ENCODE results near the gene COL19A1.

Gene COL19A1

DNA sequence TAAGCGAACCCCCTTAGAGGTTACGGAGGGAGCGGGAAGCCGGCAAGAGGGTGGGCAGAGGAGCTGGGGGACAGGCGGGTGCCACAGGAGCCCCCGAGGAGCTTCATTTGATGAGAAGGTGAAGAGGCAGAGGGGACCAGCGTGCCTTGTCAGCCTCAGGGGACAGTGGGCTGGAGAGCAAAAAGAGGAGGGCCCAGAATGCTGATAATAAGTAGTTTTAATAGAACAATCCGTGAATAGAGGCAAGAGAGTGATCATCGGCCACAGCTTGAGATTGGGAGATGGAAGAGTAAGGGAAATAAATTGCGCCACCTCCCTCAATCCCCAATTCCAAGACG, 1.3 kb downstream of the COL19A1 start:
- no peak overlapping the region for H3K27ac ChIP-seq (ENCODE audit: low read length)
- H3K4me1 ChIP-seq (ENCODE audit: low read length) = peaks cover 6% of the 10 kb centered on the region
- peak overlapping the region; percentile 99 for H2AFZ ChIP-seq (ENCODE audit: low read length)
- no peaks in the 10 kb centered on the region for H3K27me3 ChIP-seq (replicated peaks; ENCODE audit: insufficient read depth, low read length)
- H3K4me3 ChIP-seq (ENCODE audit: low read length) = peak overlapping the region; percentile 66
- peak overlapping the region; percentile 40; the same call in 1 of the 2 replicates for H3K9ac ChIP-seq (ENCODE audit: low read length)
- H4K20me1 ChIP-seq (ENCODE audit: insufficient read depth, low read length) = no peaks in the 10 kb centered on the region
- H3F3A ChIP-seq (ENCODE audit: insufficient read depth, low read length) = no peaks in the 10 kb centered on the region; the same call in 1 of the 2 replicates
- no peaks in the 10 kb centered on the region for H3K9me2 ChIP-seq (replicated peaks; ENCODE audit: insufficient read depth, low read length)
- TF ChIP-seq EZH2phosphoT487 (IDR thresholded peaks at IDR 0.05; ENCODE audit: low read length) (no peak), EZH2 (optimal IDR thresholded peaks at IDR 0.05; ENCODE audit: low read depth, low read length) (no peak)
- TF ChIP-seq, protein P1, sequence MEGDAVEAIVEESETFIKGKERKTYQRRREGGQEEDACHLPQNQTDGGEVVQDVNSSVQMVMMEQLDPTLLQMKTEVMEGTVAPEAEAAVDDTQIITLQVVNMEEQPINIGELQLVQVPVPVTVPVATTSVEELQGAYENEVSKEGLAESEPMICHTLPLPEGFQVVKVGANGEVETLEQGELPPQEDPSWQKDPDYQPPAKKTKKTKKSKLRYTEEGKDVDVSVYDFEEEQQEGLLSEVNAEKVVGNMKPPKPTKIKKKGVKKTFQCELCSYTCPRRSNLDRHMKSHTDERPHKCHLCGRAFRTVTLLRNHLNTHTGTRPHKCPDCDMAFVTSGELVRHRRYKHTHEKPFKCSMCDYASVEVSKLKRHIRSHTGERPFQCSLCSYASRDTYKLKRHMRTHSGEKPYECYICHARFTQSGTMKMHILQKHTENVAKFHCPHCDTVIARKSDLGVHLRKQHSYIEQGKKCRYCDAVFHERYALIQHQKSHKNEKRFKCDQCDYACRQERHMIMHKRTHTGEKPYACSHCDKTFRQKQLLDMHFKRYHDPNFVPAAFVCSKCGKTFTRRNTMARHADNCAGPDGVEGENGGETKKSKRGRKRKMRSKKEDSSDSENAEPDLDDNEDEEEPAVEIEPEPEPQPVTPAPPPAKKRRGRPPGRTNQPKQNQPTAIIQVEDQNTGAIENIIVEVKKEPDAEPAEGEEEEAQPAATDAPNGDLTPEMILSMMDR (IDR thresholded peaks at IDR 0.05; ENCODE audit: low read length) = no peak
- H3K36me3 ChIP-seq (replicated peaks; ENCODE audit: insufficient read depth, low read length) = no peaks in the 10 kb centered on the region
- H3K4me2 ChIP-seq (ENCODE audit: low read depth, low read length) = peak overlapping the region; percentile 75
- no peak for DNase-seq
- no peaks in the 10 kb centered on the region for H3K9me3 ChIP-seq (replicated peaks; ENCODE audit: insufficient read depth, low read length)
- no peaks in the 10 kb centered on the region for H3K79me2 ChIP-seq (ENCODE audit: low read length)

DNA sequence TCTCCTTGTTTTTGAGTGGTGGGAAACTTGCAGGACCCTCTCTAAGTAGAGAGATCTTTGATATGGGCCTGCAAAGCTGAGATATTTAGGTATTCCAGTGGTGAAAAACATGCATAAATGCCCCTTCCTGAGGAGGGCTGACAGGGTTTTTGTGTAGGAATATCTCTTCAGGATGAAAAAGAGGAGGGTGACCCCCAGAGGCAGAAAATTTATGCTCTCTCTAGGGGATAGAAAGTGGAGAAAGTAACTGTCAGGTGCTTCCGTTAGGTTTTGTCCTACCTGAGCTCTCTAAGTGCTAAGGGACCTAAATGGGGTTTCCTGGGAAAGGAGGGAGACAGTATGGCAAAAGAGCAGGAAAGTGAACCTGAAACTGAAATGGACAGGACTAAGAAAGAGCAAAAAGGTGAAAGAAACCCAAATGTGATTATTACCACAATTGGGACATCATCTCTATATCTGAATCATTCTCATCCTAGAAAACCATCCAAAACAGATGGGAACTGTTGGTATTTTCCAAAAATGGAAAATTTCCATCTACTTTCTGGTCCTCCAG, 2.0 kb downstream of the COL19A1 start:
- no peak for DNase-seq
- H3K9ac ChIP-seq (ENCODE audit: low read length) = no peak overlapping the region
- H3K36me3 ChIP-seq (replicated peaks; ENCODE audit: insufficient read depth, low read length) = no peaks in the 10 kb centered on the region
- H3K9me3 ChIP-seq (replicated peaks; ENCODE audit: insufficient read depth, low read length) = no peaks in the 10 kb centered on the region
- H4K20me1 ChIP-seq (ENCODE audit: insufficient read depth, low read length) = no peaks in the 10 kb centered on the region
- no peaks in the 10 kb centered on the region for H3K9me2 ChIP-seq (replicated peaks; ENCODE audit: insufficient read depth, low read length)
- peaks cover 6% of the 10 kb centered on the region for H3K4me1 ChIP-seq (ENCODE audit: low read length)
- H3K4me2 ChIP-seq (ENCODE audit: low read depth, low read length) = no peak overlapping the region; the same call in 1 of the 2 replicates
- no peaks in the 10 kb centered on the region for H3K27me3 ChIP-seq (replicated peaks; ENCODE audit: insufficient read depth, low read length)
- H2AFZ ChIP-seq (ENCODE audit: low read length) = no peak overlapping the region
- H3K4me3 ChIP-seq (ENCODE audit: low read length) = no peak overlapping the region
- no peak overlapping the region for H3K27ac ChIP-seq (ENCODE audit: low read length)
- TF ChIP-seq, protein P1 (IDR thresholded peaks at IDR 0.05; ENCODE audit: low read length) = no peak; the same call in 1 of the 2 replicates
- TF ChIP-seq EZH2 (optimal IDR thresholded peaks at IDR 0.05; ENCODE audit: low read depth, low read length) = no peak
- no peak for TF ChIP-seq EZH2phosphoT487 (IDR thresholded peaks at IDR 0.05; ENCODE audit: low read length)
- no peaks in the 10 kb centered on the region; the same call in 1 of the 2 replicates for H3F3A ChIP-seq (ENCODE audit: insufficient read depth, low read length)
- H3K79me2 ChIP-seq (ENCODE audit: low read length) = no peaks in the 10 kb centered on the region

DNA sequence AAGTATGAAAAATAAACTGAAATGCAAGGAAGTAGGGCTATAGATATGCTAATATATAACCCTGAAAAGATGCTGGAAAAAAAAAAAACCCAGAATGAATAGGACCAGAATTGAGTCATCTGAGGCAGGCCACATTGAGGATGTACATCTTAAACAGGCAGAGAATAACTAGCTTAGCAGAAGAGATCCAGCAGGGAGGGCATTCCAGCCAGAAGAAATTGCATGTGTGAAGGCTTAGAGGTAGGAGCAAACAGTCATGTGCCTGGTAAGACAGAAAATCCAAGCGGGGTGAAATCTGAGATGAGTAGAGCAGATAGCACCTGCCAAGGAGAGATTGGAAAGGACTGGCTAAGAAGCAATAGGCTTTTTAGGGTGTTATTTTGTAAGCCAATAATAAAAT, 2.6 kb downstream of the COL19A1 start:
- Histone ChIP-seq H4K20me1 (ENCODE audit: insufficient read depth, low read length) (no peaks in the 10 kb centered on the region), H2AFZ (ENCODE audit: low read length) (no peak overlapping the region), H3K9me2 (replicated peaks; ENCODE audit: insufficient read depth, low read length) (no peaks in the 10 kb centered on the region), H3K79me2 (ENCODE audit: low read length) (no peaks in the 10 kb centered on the region), H3K27me3 (replicated peaks; ENCODE audit: insufficient read depth, low read length) (no peaks in the 10 kb centered on the region), H3K9ac (ENCODE audit: low read length) (no peak overlapping the region), H3K36me3 (replicated peaks; ENCODE audit: insufficient read depth, low read length) (no peaks in the 10 kb centered on the region), H3K9me3 (replicated peaks; ENCODE audit: insufficient read depth, low read length) (no peaks in the 10 kb centered on the region), H3F3A (ENCODE audit: insufficient read depth, low read length) (no peaks in the 10 kb centered on the region; the same call in 1 of the 2 replicates), H3K4me2 (ENCODE audit: low read depth, low read length) (no peak overlapping the region), H3K4me3 (ENCODE audit: low read length) (no peak overlapping the region), H3K27ac (ENCODE audit: low read length) (no peak overlapping the region), H3K4me1 (ENCODE audit: low read length) (peaks cover 6% of the 10 kb centered on the region)
- no peak for DNase-seq
- TF ChIP-seq, protein P1 (IDR thresholded peaks at IDR 0.05; ENCODE audit: low read length) = no peak
- TF ChIP-seq EZH2phosphoT487 (IDR thresholded peaks at IDR 0.05; ENCODE audit: low read length) = no peak
- TF ChIP-seq EZH2 (optimal IDR thresholded peaks at IDR 0.05; ENCODE audit: low read depth, low read length) = no peak

Measured in MM.1S (cell line).